Heart right ventricle (tissue), 16 donors: ENCODE data around the gene PRKCSH. TPM values are rescaled to one million over a fixed set of nuclear protein-coding genes. Genes with fewer than 3 reads are reported as not detected.
"Not testable (repeated sequence)": the region's sequence is repeated elsewhere in the genome, so short reads cannot be mapped to it uniquely, and the experiment has no call there.

Source experiments
- ATAC-seq, 8 donors: fragments of 200-7000 bp; cut with Tn5 transposase; one replicate each; pipeline ENCODE4 v1.9.1; 2020; ENCODE audit warnings: mild to moderate bottlenecking in 8 of 8, moderate library complexity in 8 of 8, moderate number of reproducible peaks in 1 of 8
- DNase-seq, 2 donors: peaks; one replicate each; pipeline ENCODE4 v3.0.0-alpha.2; 2020
- H3K27ac ChIP-seq, 10 donors: fragments of 200-600 bp; sonication (generic) in 2 of 10; one replicate each; pipeline versions ENCODE4 v1.5.0 to v1.8.0; 2020 to 2022; ENCODE audit warnings: mild to moderate bottlenecking in 3 of 10
- H3K27me3 ChIP-seq, 7 donors: fragments of 200-600 bp; one replicate each; pipeline ENCODE4 v1.8.0; 2021 to 2022; ENCODE audit warnings: mild to moderate bottlenecking in 2 of 7
- H3K36me3 ChIP-seq, 9 donors: fragments of 200-600 bp; sonication (generic) in 1 of 9; one replicate each; pipeline versions ENCODE4 v1.5.0 to v1.8.0; 2020 to 2022; ENCODE audit warnings: mild to moderate bottlenecking in 2 of 9
- H3K4me1 ChIP-seq, 9 donors: fragments of 200-600 bp; sonication (generic) in 1 of 9; one replicate each; pipeline versions ENCODE4 v1.5.0 to v1.8.0; 2020 to 2022; ENCODE audit warnings: mild to moderate bottlenecking in 4 of 9
- H3K4me3 ChIP-seq, 10 donors: fragments of 200-600 bp; sonication (generic) in 2 of 10; one replicate each; pipeline versions ENCODE4 v1.5.0 to v1.8.0; 2020 to 2022; ENCODE audit warnings: mild to moderate bottlenecking in 7 of 10, moderate library complexity in 2 of 10
- H3K9me3 ChIP-seq, 11 donors: fragments of 200-600 bp in 10 of 11; sonication (generic) in 2 of 11; one replicate each; pipeline versions ENCODE4 v1.5.0 to v1.8.0; 2013 to 2022; ENCODE audit warnings: mild to moderate bottlenecking in 2 of 11, control low read depth in 1 of 11, moderate library complexity in 1 of 11
- WGBS, 2 donors: extraction: QIAGEN DNeasy Blood & Tissue Kit; methylation state at CpG; one replicate each; pipeline ENCODE4 v1.1.7; 2013; ENCODE audit warnings: inconsistent platforms in 1 of 2; 5-methylcytosine and 5-hydroxymethylcytosine counted together
- intact Hi-C, 10 donors: fragments of 100-400 bp; cut with DNase I; formaldehyde crosslinking; loops; one replicate each; pipeline versions ENCODE4 v1.11.1 to v1.14.2; 2022
- polyA plus RNA-seq, 2 donors: library from polyadenylated mRNA; stranded (reverse); fragments of 200-250 nt; gene quantifications; one replicate each; pipeline ENCODE4 v1.2.3, GENCODE V29; 2013
- total RNA-seq, 10 donors: library from RNA; stranded (reverse); fragmentation: NEBNext Ultra II Directional in 3 of 10; extraction: Animal tissue kit (Norgen Biotek cat#: 25700) in 3 of 10; gene quantifications; one replicate each; pipeline versions ENCODE4 v1.2.1 to v1.2.4, GENCODE V29; 2021 to 2023
- TF ChIP-seq, protein P1 (sequence below), 9 donors: fragments of 200-600 bp; sonication (generic) in 2 of 9; IDR thresholded peaks; one replicate each; pipeline versions ENCODE4 v1.5.0 to v1.8.0; 2021 to 2022; ENCODE audit warnings: antibody characterized with exemption in 9 of 9, mild to moderate bottlenecking in 5 of 9, moderate library complexity in 1 of 9
- donor health status: Arrhythmogenic right ventricular cardiomyopathy.
- donor health status: ischemic (EF 13 %, LVEDD 7.1; RV severe dilation, severe dysfunction).
- donor health status: healthy with polysubstance abuse.
- donor health status: DM: no; HTN: yes; CAD: no.
- donor health status: DM: no; HTN: no; CAD: no.
- donor health status: ischemic (EF 25% LVEDD 6.9; RV normal size, moderate dysfunction).
- donor health status: ischemic (EF 25% LVEDD 5.7; RV mildly dilated, moderate dysfunction).
- donor health status: healthy.
- donor health status: DM: yes; HTN: yes; CAD: no.
- donor health status: Ischemic cardiomyopathy.
- donor health status: ischemic (EF 35%, LVEDD 5.7; RV mildly dilated, moderate dysfunction).
- donor health status: nonischemic (EF 11% LVEDD 7.7; RV severe dilation, severe dysfunction).
- donor health status: DM: yes; HTN: yes; CAD: no.
- donor health status: PGD.
- donor health status: ischemic (EF 29% LVEDD 5.4; RV normal size, mild dysfunction).
- donor health status: nonischemic (EF 23%, LVEDD 6.1; RV moderate dilation, normal function).

PRKCSH gene
- total and polyA plus RNA-seq, 12 donors = 84.3 to 177 (median 116) TPM

DNA sequence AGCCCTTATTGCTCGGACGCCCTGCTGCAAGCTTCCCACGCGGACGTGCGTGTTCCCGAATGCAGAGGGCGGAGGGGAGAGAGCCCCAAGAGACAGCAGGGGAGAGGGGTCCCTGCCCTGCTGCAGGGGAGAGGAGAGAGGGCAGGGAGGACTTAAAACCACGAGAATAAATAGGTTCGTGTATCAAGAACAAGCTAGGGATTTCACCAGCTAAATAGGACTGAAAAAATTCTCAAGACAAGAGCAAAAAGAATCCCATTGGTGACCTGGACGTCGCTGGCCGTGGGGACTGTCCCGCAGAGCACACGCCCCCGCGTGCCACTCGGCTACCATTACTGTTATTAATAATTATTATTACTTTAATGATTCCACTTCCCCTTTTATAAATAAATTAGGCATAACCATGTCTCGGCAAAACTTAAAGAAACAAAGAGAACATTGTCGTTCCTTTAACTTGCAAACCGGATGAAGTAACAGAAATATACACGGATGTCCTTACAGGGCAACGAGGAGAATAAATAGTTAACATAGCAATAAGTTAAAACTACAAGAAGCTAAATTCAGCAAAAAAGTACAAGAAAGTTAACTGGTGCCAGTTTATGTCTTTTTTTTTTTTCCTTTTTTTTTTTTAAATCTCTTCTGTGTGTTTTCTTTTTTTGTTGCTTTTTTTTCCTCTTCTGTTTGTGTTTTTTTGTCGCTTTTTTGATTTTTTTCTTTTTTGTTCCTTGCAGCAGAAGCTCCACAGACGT, 16.6 kb downstream of the PRKCSH start:
- H3K9me3 ChIP-seq = no peaks in the 10 kb centered on the region
- peaks cover 0 to 40% (median 24%) of the 10 kb centered on the region in 9 donors for H3K36me3 ChIP-seq
- intact Hi-C loops = no loop called here
- TF ChIP-seq, protein P1, sequence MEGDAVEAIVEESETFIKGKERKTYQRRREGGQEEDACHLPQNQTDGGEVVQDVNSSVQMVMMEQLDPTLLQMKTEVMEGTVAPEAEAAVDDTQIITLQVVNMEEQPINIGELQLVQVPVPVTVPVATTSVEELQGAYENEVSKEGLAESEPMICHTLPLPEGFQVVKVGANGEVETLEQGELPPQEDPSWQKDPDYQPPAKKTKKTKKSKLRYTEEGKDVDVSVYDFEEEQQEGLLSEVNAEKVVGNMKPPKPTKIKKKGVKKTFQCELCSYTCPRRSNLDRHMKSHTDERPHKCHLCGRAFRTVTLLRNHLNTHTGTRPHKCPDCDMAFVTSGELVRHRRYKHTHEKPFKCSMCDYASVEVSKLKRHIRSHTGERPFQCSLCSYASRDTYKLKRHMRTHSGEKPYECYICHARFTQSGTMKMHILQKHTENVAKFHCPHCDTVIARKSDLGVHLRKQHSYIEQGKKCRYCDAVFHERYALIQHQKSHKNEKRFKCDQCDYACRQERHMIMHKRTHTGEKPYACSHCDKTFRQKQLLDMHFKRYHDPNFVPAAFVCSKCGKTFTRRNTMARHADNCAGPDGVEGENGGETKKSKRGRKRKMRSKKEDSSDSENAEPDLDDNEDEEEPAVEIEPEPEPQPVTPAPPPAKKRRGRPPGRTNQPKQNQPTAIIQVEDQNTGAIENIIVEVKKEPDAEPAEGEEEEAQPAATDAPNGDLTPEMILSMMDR (IDR thresholded peaks at IDR 0.05) = no peak
- peak overlapping the region in 2 of 10 donors; percentile 17 to 64 for H3K27ac ChIP-seq
- H3K27me3 ChIP-seq = peaks cover 0 to 12% (median 0%) of the 10 kb centered on the region in 7 donors
- WGBS, 2 donors = 31 to 42% methylated on average over 25 of the region's 25 CpGs
- DNase-seq (no peak), ATAC-seq (peak in 1 of 8 donors; percentile 23)
- peak overlapping the region in 4 of 10 donors; percentile 2 to 17 (median 14) for H3K4me3 ChIP-seq
- H3K4me1 ChIP-seq = peaks cover 0 to 12% (median 0%) of the 10 kb centered on the region in 9 donors

DNA sequence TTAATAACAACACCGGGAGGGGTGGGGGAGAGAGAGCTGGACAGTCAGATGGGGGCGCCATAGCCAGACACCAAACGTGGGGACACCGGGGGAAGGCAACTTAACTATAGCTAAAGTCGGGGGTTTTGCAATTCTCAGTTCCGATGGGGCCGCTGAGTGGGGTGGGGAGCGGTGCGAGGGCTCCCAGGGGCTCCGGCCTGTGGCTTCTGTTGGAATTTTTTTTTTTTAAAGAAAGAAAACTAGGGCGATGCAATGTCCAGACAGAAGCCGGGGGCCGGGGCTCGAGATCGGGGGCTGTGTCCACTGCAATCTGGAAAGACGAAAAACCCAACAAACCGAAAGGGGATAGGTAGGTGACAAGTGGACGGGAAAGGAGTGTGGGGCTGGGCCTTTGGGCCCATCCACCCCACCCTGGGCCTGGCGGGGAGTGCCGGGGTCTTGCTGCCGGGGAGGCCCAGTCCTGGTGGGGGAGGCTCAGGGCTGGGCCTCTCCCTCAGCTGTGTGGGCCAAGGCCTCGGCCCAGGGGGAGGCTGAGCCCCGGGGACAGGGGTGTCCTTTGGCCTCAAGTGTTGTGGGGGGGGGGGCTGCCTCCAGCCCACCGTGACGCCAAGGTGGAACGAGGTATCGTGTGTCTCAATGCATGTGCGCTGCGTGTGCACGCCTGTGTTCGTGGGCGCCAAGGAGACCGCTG, 17.3 kb downstream of the PRKCSH start:
- H3K4me1 ChIP-seq = peaks cover 0 to 12% (median 0%) of the 10 kb centered on the region in 9 donors
- ATAC-seq (no peak), DNase-seq (no peak)
- TF ChIP-seq, protein P1 (IDR thresholded peaks at IDR 0.05) = no peak
- no peak overlapping the region for H3K4me3 ChIP-seq
- 75 to 81% methylated on average over 33 of the region's 33 CpGs for WGBS, 2 donors
- no peak overlapping the region for H3K27ac ChIP-seq
- no peaks in the 10 kb centered on the region for H3K9me3 ChIP-seq
- peaks cover 0 to 33% (median 20%) of the 10 kb centered on the region in 9 donors for H3K36me3 ChIP-seq
- peaks cover 0 to 12% (median 1%) of the 10 kb centered on the region in 7 donors for H3K27me3 ChIP-seq
- intact Hi-C loops = no loop called here

DNA sequence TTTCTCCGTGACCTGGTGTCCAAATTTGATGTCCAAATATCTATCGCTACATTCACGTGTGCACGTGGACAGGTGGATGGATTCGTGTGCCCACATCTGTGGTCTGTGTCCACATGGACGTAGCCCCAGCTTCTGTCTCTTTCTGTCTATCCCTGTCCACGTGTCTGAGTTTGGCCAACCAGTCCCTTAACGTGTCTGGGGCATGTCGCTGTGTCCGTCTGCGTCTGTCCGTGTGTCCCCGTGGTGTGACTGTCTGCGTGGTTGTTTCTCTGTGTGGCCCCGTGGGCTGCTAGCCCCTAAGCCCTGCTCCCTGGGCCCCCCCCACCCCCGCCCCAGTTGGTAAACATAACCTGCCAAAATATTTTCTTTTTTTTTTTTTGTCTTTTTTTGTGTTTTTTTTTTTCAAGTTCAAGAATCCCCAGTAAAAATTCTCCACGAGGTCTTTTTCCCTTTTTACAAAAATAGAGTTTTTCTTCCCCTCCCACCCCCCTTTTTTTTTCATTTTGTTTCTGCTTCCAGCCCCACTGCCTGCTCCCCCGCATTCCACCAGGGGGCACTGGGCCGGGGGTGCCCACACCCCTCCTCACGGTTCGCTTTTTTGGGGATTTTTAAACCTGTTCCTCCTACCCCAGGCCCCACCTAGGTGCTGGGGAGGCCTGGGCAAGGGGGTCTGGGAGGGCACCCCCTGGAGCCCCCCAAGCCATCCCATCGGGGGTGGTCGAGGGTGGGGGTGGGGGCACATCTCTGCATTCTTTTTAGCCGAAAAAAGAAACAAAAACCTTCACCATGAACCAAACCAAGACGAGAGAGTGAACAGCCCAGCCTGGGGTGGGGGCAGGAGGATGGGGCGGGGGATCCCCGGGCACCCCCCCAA, 18.3 kb downstream of the PRKCSH start:
- TF ChIP-seq, protein P1 (IDR thresholded peaks at IDR 0.05) = peak in 2 of 9 donors; percentile 15 to 21
- 56 to 62% methylated on average over 27 of the region's 27 CpGs for WGBS, 2 donors
- Histone ChIP-seq H3K4me3 (no peak overlapping the region), H3K9me3 (no peaks in the 10 kb centered on the region), H3K27me3 (peaks cover 0 to 20% (median 8%) of the 10 kb centered on the region in 7 donors), H3K36me3 (peaks cover 0 to 23% (median 12%) of the 10 kb centered on the region in 9 donors), H3K27ac (no peak overlapping the region), H3K4me1 (peaks cover 0 to 12% (median 0%) of the 10 kb centered on the region in 9 donors)
- intact Hi-C loops = no loop called here
- DNase-seq (no peak), ATAC-seq (no peak)

DNA sequence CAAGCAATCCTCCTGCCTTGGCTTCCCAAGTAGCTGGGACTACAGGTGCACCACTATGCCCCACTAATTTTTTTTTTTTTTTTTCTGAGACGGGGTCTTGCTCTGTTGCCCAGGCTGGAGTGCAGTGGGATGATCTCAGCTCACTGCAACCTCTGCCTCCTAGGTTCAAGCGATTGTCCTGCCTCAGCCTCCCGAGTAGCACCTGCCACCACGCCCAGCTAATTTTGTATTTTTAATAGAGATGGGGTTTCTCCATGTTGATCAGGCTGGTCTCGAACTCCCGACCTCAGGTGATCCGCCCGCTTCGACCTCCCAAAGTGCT, 19.8 kb downstream of the PRKCSH start:
- ATAC-seq, DNase-seq, H3K9me3 ChIP-seq, intact Hi-C loops, H3K27ac ChIP-seq, H3K4me3 ChIP-seq: not testable (repeated sequence)
- WGBS, 2 donors = 91 to 96% methylated on average over 9 of the region's 9 CpGs
- H3K4me1 ChIP-seq = peaks cover 0 to 12% (median 0%) of the 10 kb centered on the region in 9 donors
- peaks cover 0 to 22% (median 14%) of the 10 kb centered on the region in 7 donors for H3K27me3 ChIP-seq
- H3K36me3 ChIP-seq = peaks cover 0 to 10% (median 0%) of the 10 kb centered on the region in 9 donors
